T-helper 22 cell (primary cell): Measurements from ENCODE around the gene NT5E.
"Not testable (repeated sequence)": the region's sequence is repeated elsewhere in the genome, so short reads cannot be mapped to it uniquely, and the experiment has no call there.

Source experiments
- DNase-seq: peaks from one replicate; pipeline ENCODE4 v3.0.0-alpha.2; 2020; ENCODE audit warnings: low read depth

NT5E gene

GRCh38 chr6:85493389-85493788 lies 43.5 kb downstream of the NT5E start:
- no peak for DNase-seq

GRCh38 chr6:85494547-85495536 lies 45.0 kb downstream of the NT5E start:
- no peak for DNase-seq

- no peak for DNase-seq
Measured at GRCh38 chr6:85496009-85496579, 46.2 kb downstream of the NT5E start.

GRCh38 chr6:85496856-85497255 lies 47.0 kb downstream of the NT5E start:
- no peak for DNase-seq

- no peak for DNase-seq
Measured at GRCh38 chr6:85498596-85499258, 48.8 kb downstream of the NT5E start.

GRCh38 chr6:85506441-85507093 lies 56.7 kb downstream of the NT5E start:
- DNase-seq, result no peak

- DNase-seq, result no peak
Measured at GRCh38 chr6:85516168-85516567, 66.3 kb downstream of the NT5E start.

GRCh38 chr6:85524281-85524680 lies 74.4 kb downstream of the NT5E start:
- DNase-seq, result not testable (repeated sequence)

- DNase-seq, result no peak
Measured at GRCh38 chr6:85537055-85537494, 87.2 kb downstream of the NT5E start.

GRCh38 chr6:85544776-85545175 lies 94.9 kb downstream of the NT5E start:
- DNase-seq, result no peak
